ENCODE results near the gene HPSE2.

The HPSE2 gene

GRCh38 chr10:98450618-98451017 is 785.0 kb downstream of the HPSE2 start:
- DNase-seq, result no peak

- no peak for DNase-seq
Measured at GRCh38 chr10:98449287-98449686, 786.4 kb downstream of the HPSE2 start.

GRCh38 chr10:98446661-98447221 is 788.9 kb downstream of the HPSE2 start, which contains the start of gene HPS1:
HPS1 (minus strand) TSS chr10:98446935; CDS start chr10:98443240, 3,695 bp downstream.
- DNase-seq, result peak; percentile 63

GRCh38 chr10:98446151-98446660 is 789.4 kb downstream of the HPSE2 start:
- DNase-seq, result peak; percentile 18

- DNase-seq, result no peak
Measured at GRCh38 chr10:98445200-98445812, 790.3 kb downstream of the HPSE2 start.

- DNase-seq, result peak; percentile 97
Measured at GRCh38 chr10:98444314-98445006, 791.2 kb downstream of the HPSE2 start.

GRCh38 chr10:98438715-98439114 is 796.9 kb downstream of the HPSE2 start:
- no peak for DNase-seq

GRCh38 chr10:98436704-98437103 is 798.9 kb downstream of the HPSE2 start:
- no peak for DNase-seq

GRCh38 chr10:98435178-98435577 is 800.5 kb downstream of the HPSE2 start:
- DNase-seq, result no peak

- DNase-seq, result no peak
Measured at GRCh38 chr10:98433881-98434732, 801.5 kb downstream of the HPSE2 start.

GRCh38 chr10:98433371-98433770 is 802.3 kb downstream of the HPSE2 start:
- DNase-seq, result no peak

- DNase-seq, result no peak
Measured at GRCh38 chr10:98432330-98432729, 803.3 kb downstream of the HPSE2 start.

GRCh38 chr10:98431016-98431415 is 804.6 kb downstream of the HPSE2 start:
- no peak for DNase-seq

GRCh38 chr10:98430427-98430826 is 805.2 kb downstream of the HPSE2 start:
- no peak for DNase-seq

GRCh38 chr10:98429320-98430072 is 806.2 kb downstream of the HPSE2 start:
- no peak for DNase-seq

- no peak for DNase-seq
Measured at GRCh38 chr10:98427011-98427515, 808.6 kb downstream of the HPSE2 start.

- DNase-seq, result peak; percentile 22
Measured at GRCh38 chr10:98425511-98426352, 809.9 kb downstream of the HPSE2 start.

GRCh38 chr10:98424295-98425254 is 811.1 kb downstream of the HPSE2 start:
- no peak for DNase-seq

- no peak for DNase-seq
Measured at GRCh38 chr10:98423691-98424120, 811.9 kb downstream of the HPSE2 start.

- no peak for DNase-seq
Measured at GRCh38 chr10:98422182-98422581, 813.5 kb downstream of the HPSE2 start.

All from MV-4-11 (cell line).